ENCODE results near the gene CTNNBL1. TPM values are rescaled to one million over a fixed set of nuclear protein-coding genes. Genes with fewer than 3 reads are reported as not detected.

The CTNNBL1 gene
- total RNA-seq, 1 experiment from 2014 or later: 55.4 TPM

DNA sequence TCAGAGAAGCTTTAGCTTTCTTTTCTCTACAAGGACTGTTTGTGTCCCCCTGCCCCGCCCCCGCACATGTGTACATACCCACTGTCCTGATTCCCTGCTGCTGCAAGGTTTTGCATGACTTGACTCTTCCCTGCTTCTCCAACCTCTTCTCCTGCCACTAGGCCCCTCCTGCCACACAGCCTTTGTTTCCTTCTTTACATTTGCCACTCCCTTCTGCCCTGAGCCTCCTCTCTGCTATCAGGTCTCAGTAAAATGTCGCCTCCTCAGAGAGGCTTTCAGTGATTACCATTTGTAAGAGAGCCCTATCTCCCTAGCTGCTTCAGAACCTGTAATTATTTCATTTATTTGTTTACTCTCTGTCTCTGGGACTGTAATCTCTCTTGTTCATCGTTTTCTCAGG is 152.7 kb downstream of the CTNNBL1 start:
- no peak for DNase-seq (ENCODE audit: low read depth, low spot score)
- CTCF ChIA-PET: no interaction called here
- ATAC-seq: no peak
- Histone ChIP-seq H3K4me1 (ENCODE audit: control insufficient read depth in 1 of 2, insufficient read depth in 2 of 2, low read length in 2 of 2) (no peaks in the 10 kb centered on the region), H2AFZ (ENCODE audit: low read depth, low read length, poor library complexity, severe bottlenecking) (no peak overlapping the region), H3K36me3 (ENCODE audit: control insufficient read depth in 1 of 2, insufficient read depth in 2 of 2, low read length in 2 of 2) (no peaks in the 10 kb centered on the region), H3K79me2 (ENCODE audit: insufficient read depth, low read length) (no peaks in the 10 kb centered on the region), H3K9me2 (ENCODE audit: insufficient read depth) (no peaks in the 10 kb centered on the region), H3K27ac (ENCODE audit: low read depth, low read length) (no peak overlapping the region), H3K9ac (ENCODE audit: low read length) (no peak overlapping the region), H3K4me3 (replicated peaks in 1 of 2; ENCODE audit: low read depth in 1 of 2, low read length in 2 of 2) (no peak overlapping the region), H3K4me2 (ENCODE audit: low read length) (no peak overlapping the region), H3K27me3 (ENCODE audit: insufficient read depth, low read length) (no peaks in the 10 kb centered on the region), H4K20me1 (ENCODE audit: insufficient read depth) (no peaks in the 10 kb centered on the region), H3K9me3 (ENCODE audit: control insufficient read depth in 1 of 2, insufficient read depth in 1 of 2, low read depth in 1 of 2, low read length in 2 of 2) (no peaks in the 10 kb centered on the region)
- BruUV-seq (replicated peaks): no TSS peak
- TF ChIP-seq, protein P1, sequence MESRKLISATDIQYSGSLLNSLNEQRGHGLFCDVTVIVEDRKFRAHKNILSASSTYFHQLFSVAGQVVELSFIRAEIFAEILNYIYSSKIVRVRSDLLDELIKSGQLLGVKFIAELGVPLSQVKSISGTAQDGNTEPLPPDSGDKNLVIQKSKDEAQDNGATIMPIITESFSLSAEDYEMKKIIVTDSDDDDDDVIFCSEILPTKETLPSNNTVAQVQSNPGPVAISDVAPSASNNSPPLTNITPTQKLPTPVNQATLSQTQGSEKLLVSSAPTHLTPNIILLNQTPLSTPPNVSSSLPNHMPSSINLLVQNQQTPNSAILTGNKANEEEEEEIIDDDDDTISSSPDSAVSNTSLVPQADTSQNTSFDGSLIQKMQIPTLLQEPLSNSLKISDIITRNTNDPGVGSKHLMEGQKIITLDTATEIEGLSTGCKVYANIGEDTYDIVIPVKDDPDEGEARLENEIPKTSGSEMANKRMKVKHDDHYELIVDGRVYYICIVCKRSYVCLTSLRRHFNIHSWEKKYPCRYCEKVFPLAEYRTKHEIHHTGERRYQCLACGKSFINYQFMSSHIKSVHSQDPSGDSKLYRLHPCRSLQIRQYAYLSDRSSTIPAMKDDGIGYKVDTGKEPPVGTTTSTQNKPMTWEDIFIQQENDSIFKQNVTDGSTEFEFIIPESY (IDR thresholded peaks at IDR 0.05; ENCODE audit: extremely low read depth, insufficient replicate concordance, low read length): no peak
- TF ChIP-seq RAD21 (IDR thresholded peaks at IDR 0.05; ENCODE audit: low read depth) (no peak), FOSL1 (IDR thresholded peaks at IDR 0.05; ENCODE audit: low read depth) (no peak), JUND (IDR thresholded peaks at IDR 0.05) (no peak)
- POLR2A ChIA-PET: no interaction called here
- intact Hi-C loops (cut with micrococcal nuclease): no loop called here
- RAD21 ChIA-PET (ENCODE audit: low non-redundant PET in 1 of 2, low total read pairs in 2 of 2, uncharacterized antibody in 2 of 2, unreplicated experiment in 2 of 2): no interaction called here

DNA sequence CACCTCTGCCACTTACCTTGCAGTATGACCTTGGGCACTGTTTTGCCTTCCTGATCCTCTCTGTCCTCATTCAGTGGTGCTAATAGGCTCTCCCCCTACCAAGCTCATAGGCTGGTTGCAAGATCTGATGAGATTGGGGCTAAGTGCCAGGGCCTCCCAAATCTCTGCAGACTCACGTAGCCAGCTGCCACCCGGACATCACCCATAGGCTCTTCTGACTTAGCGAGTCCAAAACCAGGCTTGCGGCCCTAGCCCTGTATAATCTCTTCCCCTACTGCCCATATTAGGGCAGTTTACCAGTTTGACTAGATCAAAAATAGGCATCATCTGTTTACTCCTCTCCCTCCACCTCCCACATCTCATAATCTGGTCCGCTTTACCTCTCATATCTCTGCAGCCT is 154.9 kb downstream of the CTNNBL1 start:
- intact Hi-C loops (cut with micrococcal nuclease): no loop called here
- Histone ChIP-seq H3K27ac (ENCODE audit: low read depth, low read length) (no peak overlapping the region), H3K79me2 (ENCODE audit: insufficient read depth, low read length) (no peaks in the 10 kb centered on the region), H3K4me1 (ENCODE audit: control insufficient read depth in 1 of 2, insufficient read depth in 2 of 2, low read length in 2 of 2) (no peaks in the 10 kb centered on the region), H2AFZ (ENCODE audit: low read depth, low read length, poor library complexity, severe bottlenecking) (no peak overlapping the region), H3K9me3 (ENCODE audit: control insufficient read depth in 1 of 2, insufficient read depth in 1 of 2, low read depth in 1 of 2, low read length in 2 of 2) (no peaks in the 10 kb centered on the region), H3K4me3 (replicated peaks in 1 of 2; ENCODE audit: low read depth in 1 of 2, low read length in 2 of 2) (no peak overlapping the region), H3K36me3 (ENCODE audit: control insufficient read depth in 1 of 2, insufficient read depth in 2 of 2, low read length in 2 of 2) (peaks cover 0 to 4% of the 10 kb centered on the region in 2 experiments; a peak in 1 of 4 replicates), H3K9me2 (ENCODE audit: insufficient read depth) (no peaks in the 10 kb centered on the region), H3K9ac (ENCODE audit: low read length) (no peak overlapping the region), H3K27me3 (ENCODE audit: insufficient read depth, low read length) (no peaks in the 10 kb centered on the region), H3K4me2 (ENCODE audit: low read length) (no peak overlapping the region), H4K20me1 (ENCODE audit: insufficient read depth) (no peaks in the 10 kb centered on the region)
- DNase-seq (ENCODE audit: low read depth, low spot score) (no peak), ATAC-seq (no peak)
- ChIA-PET CTCF (no interaction called here), POLR2A (no interaction called here), RAD21 (ENCODE audit: low non-redundant PET in 1 of 2, low total read pairs in 2 of 2, uncharacterized antibody in 2 of 2, unreplicated experiment in 2 of 2) (no interaction called here)
- no TSS peak for BruUV-seq (replicated peaks)
- TF ChIP-seq ZFX (IDR thresholded peaks at IDR 0.05) (no peak), JUND (IDR thresholded peaks at IDR 0.05) (no peak), ZNF274 (IDR thresholded peaks at IDR 0.05; ENCODE audit: low read depth, low read length) (no peak), YY1 (IDR thresholded peaks at IDR 0.05; ENCODE audit: extremely low read depth, insufficient replicate concordance, low read depth, low read length) (no peak), EZH2 (IDR thresholded peaks at IDR 0.05) (no peak), RAD21 (IDR thresholded peaks at IDR 0.05; ENCODE audit: low read depth) (no peak)
- TF ChIP-seq, protein P2, sequence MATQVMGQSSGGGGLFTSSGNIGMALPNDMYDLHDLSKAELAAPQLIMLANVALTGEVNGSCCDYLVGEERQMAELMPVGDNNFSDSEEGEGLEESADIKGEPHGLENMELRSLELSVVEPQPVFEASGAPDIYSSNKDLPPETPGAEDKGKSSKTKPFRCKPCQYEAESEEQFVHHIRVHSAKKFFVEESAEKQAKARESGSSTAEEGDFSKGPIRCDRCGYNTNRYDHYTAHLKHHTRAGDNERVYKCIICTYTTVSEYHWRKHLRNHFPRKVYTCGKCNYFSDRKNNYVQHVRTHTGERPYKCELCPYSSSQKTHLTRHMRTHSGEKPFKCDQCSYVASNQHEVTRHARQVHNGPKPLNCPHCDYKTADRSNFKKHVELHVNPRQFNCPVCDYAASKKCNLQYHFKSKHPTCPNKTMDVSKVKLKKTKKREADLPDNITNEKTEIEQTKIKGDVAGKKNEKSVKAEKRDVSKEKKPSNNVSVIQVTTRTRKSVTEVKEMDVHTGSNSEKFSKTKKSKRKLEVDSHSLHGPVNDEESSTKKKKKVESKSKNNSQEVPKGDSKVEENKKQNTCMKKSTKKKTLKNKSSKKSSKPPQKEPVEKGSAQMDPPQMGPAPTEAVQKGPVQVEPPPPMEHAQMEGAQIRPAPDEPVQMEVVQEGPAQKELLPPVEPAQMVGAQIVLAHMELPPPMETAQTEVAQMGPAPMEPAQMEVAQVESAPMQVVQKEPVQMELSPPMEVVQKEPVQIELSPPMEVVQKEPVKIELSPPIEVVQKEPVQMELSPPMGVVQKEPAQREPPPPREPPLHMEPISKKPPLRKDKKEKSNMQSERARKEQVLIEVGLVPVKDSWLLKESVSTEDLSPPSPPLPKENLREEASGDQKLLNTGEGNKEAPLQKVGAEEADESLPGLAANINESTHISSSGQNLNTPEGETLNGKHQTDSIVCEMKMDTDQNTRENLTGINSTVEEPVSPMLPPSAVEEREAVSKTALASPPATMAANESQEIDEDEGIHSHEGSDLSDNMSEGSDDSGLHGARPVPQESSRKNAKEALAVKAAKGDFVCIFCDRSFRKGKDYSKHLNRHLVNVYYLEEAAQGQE (IDR thresholded peaks at IDR 0.05; ENCODE audit: low read depth): no peak
- TF ChIP-seq, protein P3, sequence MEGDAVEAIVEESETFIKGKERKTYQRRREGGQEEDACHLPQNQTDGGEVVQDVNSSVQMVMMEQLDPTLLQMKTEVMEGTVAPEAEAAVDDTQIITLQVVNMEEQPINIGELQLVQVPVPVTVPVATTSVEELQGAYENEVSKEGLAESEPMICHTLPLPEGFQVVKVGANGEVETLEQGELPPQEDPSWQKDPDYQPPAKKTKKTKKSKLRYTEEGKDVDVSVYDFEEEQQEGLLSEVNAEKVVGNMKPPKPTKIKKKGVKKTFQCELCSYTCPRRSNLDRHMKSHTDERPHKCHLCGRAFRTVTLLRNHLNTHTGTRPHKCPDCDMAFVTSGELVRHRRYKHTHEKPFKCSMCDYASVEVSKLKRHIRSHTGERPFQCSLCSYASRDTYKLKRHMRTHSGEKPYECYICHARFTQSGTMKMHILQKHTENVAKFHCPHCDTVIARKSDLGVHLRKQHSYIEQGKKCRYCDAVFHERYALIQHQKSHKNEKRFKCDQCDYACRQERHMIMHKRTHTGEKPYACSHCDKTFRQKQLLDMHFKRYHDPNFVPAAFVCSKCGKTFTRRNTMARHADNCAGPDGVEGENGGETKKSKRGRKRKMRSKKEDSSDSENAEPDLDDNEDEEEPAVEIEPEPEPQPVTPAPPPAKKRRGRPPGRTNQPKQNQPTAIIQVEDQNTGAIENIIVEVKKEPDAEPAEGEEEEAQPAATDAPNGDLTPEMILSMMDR (IDR thresholded peaks at IDR 0.05 in 2 of 3, conservative IDR thresholded peaks at IDR 0.05 in 1 of 3; ENCODE audit: borderline replicate concordance in 1 of 3, insufficient read depth in 1 of 3, low read depth in 2 of 3, low read length in 2 of 3): no peak

Measured in HCT116 (cell line).